H1 (cell line): ENCODE data around the gene ITPKB. TPM values are rescaled to one million over a fixed set of nuclear protein-coding genes. Genes with fewer than 3 reads are reported as not detected.

ENCODE experiments used
- BACH1 ChIP-seq: IDR thresholded peaks from 2 replicates; pipeline ENCODE4 v1.6.1; 2012; ENCODE audit warnings: low read length, improper control_type of control experiment
- BCL11A ChIP-seq, 2 experiments: IDR thresholded peaks; one replicate each; pipeline ENCODE4 v1.6.1; 2011; ENCODE audit warnings: low read depth in 2 of 2, low read length in 2 of 2, mild to moderate bottlenecking in 2 of 2
- EGR1 ChIP-seq: IDR thresholded peaks from 2 replicates; pipeline ENCODE4 v1.6.1; 2011; ENCODE audit warnings: low read depth, low read length, borderline replicate concordance
- NRF1 ChIP-seq: IDR thresholded peaks from 2 replicates; pipeline ENCODE4 v1.6.1; 2011; ENCODE audit warnings: mild to moderate bottlenecking, low read depth, low read length, improper control_type of control experiment
- PHF8 ChIP-seq: fragments of 200-600 bp; sonication (generic); conservative IDR thresholded peaks from 2 replicates; pipeline ENCODE4 v1.7.1; 2012; ENCODE audit warnings: low read depth, mild to moderate bottlenecking, inconsistent platforms, low read length, moderate library complexity
- POLR2AphosphoS5 ChIP-seq: IDR thresholded peaks from 2 replicates; pipeline ENCODE4 v1.6.1; 2011; ENCODE audit warnings: low read depth, low read length
- RBBP5 ChIP-seq: IDR thresholded peaks from 2 replicates; pipeline ENCODE4 v1.7.1; 2012; ENCODE audit warnings: low read depth, mild to moderate bottlenecking, inconsistent platforms, low read length, moderate library complexity, borderline replicate concordance
- RNF2 ChIP-seq: fragments of 200-900, 300-1000 bp; sonication (generic); IDR thresholded peaks from 2 replicates; pipeline ENCODE4 v1.7.1; 2016; ENCODE audit warnings: borderline replicate concordance, low read depth, mild to moderate bottlenecking, antibody characterized with exemption, low read length; ENCODE audit not compliant: poor library complexity, severe bottlenecking; ENCODE audit errors: missing control alignments
- TEAD4 ChIP-seq: IDR thresholded peaks from 2 replicates; pipeline ENCODE4 v1.6.1; 2012; ENCODE audit warnings: low read depth, low read length, inconsistent platforms, mixed read lengths
- polyA plus RNA-seq, 7 experiments: library from polyadenylated mRNA; depleted of rRNA in 3 of 7; stranded (reverse) in 5 of 7; unstranded in 2 of 7; fragments of >200 nt in 5 of 7; fragments of 200-250 nt in 2 of 7; gene quantifications; 1 replicate in 5 of 7; 2 replicates in 1 of 7; 4 replicates in 1 of 7; pipeline versions ENCODE4 v1.2.1 to v1.2.3, GENCODE V29; 2011 to 2013; ENCODE audit warnings: missing spikeins in 2 of 7, mixed read lengths in 2 of 7
- total RNA-seq: library from RNA; stranded (reverse); fragmentation: NEBNext Ultra II Directional; extraction: Animal tissue kit (Norgen Biotek cat#: 25700); gene quantifications from 2 replicates; pipeline ENCODE4 v1.2.1, GENCODE V29; 2021
- TF ChIP-seq, protein P1 (sequence below), 3 experiments: IDR thresholded peaks; 1 replicate in 2 of 3; 2 replicates in 1 of 3; pipeline versions ENCODE4 v1.5.1 to v1.6.1; 2011; ENCODE audit warnings: low read length in 3 of 3, mild to moderate bottlenecking in 3 of 3, inconsistent platforms in 2 of 3, low read depth in 1 of 3, moderate library complexity in 1 of 3; ENCODE audit not compliant: insufficient read depth in 1 of 3; ENCODE audit errors: control extremely low read depth in 1 of 3

ITPKB gene
- total and polyA plus RNA-seq, 2 of the 8 experiments (the other 6 are each of a cell fraction or from before 2014, with no cell fraction given) = 1.7 to 4.8 TPM

- TF ChIP-seq RNF2 (no peak), TEAD4 (no peak), NRF1 (no peak), PHF8 (no peak), POLR2AphosphoS5 (no peak), EGR1 (no peak), BCL11A (IDR thresholded peaks at IDR 0.05; ENCODE audit: low read depth in 2 of 2, low read length in 2 of 2) (no peak), BACH1 (no peak), RBBP5 (no peak)
- TF ChIP-seq, protein P1, sequence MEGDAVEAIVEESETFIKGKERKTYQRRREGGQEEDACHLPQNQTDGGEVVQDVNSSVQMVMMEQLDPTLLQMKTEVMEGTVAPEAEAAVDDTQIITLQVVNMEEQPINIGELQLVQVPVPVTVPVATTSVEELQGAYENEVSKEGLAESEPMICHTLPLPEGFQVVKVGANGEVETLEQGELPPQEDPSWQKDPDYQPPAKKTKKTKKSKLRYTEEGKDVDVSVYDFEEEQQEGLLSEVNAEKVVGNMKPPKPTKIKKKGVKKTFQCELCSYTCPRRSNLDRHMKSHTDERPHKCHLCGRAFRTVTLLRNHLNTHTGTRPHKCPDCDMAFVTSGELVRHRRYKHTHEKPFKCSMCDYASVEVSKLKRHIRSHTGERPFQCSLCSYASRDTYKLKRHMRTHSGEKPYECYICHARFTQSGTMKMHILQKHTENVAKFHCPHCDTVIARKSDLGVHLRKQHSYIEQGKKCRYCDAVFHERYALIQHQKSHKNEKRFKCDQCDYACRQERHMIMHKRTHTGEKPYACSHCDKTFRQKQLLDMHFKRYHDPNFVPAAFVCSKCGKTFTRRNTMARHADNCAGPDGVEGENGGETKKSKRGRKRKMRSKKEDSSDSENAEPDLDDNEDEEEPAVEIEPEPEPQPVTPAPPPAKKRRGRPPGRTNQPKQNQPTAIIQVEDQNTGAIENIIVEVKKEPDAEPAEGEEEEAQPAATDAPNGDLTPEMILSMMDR (IDR thresholded peaks at IDR 0.05; ENCODE audit: control extremely low read depth in 1 of 3, insufficient read depth in 1 of 3, low read depth in 1 of 3, low read length in 3 of 3) = no peak
Measured at GRCh38 chr1:226602186-226603021, 136.7 kb downstream of the ITPKB start (continued).
